Activated gamma-delta T cell treated with anti-CD3 and anti-CD28 coated beads, Interleukin-2, amount 50 U/mL, for 16 hours (primary cell): ENCODE results near the gene ZC3H12C.

Experiments used
- DNase-seq: peaks from one replicate; pipeline ENCODE4 v3.0.0-alpha.2; 2020; ENCODE audit warnings: low read depth

The ZC3H12C gene

DNA sequence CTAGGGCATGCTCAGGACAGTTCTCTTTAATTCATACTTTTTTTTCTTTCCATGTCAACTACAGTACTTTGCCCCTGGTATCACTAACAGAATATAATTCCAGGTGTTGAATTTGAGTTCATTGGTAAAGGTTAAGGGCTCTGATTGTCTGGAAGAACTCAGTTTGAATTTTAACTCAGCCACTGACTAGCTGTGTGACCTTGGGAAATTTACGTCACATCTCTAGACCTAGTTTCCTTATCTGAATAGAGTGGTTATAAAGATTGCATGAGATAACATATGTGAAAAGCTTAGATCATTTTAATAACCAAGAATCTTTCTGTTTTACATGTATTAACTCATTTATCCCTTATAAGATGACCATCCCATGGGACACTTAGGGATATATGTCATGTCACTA is 15.8 kb upstream of the ZC3H12C start:
- DNase-seq, result no peak

- DNase-seq, result no peak
These were observed 15.3 kb upstream of the ZC3H12C start for GRCh38 chr11:110077831-110078325.

GRCh38 chr11:110078923-110079544 is 14.2 kb upstream of the ZC3H12C start:
- no peak for DNase-seq

DNA sequence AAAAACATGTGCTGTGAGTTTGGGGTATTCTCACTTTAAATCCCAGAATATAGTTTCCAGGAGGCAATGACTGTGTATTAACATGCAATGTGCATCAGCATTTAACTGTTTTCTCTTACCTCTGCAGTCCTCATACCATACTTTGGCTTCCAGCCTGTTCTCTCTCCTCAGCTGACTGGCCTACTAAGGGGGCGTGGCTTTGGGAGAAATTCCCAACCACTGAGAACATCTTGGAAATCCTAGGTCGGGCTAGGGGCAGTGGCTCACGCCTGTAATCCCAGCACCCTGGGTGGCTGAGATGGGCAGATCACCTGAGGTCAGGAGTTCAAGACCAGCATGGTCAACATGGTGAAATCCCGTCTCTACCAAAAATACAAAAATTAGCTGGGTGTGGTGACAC is 13.5 kb upstream of the ZC3H12C start:
- DNase-seq, result no peak

GRCh38 chr11:110081462-110082376 is 11.5 kb upstream of the ZC3H12C start:
- DNase-seq, result no peak

DNA sequence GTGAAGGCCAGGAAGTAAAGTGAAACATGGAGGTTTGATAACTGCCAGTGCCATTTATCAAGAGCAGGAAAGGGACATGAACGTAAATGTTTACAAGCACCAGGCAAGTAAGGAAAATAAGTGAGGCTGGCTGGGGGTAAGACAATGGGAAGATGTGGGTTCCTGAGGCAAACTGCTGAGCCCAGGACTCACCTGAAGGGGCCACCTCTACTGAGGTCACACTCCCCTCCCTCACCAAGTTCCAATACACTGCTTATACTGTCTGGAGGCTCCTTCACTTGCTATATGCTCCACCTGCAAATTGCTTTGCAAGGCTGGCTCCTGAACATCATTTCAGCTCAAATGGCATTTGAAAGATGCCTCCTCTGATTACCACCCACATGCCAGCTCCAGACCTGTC is 10.3 kb upstream of the ZC3H12C start:
- no peak for DNase-seq

GRCh38 chr11:110085255-110085838 is 7.8 kb upstream of the ZC3H12C start:
- DNase-seq, result no peak

DNA sequence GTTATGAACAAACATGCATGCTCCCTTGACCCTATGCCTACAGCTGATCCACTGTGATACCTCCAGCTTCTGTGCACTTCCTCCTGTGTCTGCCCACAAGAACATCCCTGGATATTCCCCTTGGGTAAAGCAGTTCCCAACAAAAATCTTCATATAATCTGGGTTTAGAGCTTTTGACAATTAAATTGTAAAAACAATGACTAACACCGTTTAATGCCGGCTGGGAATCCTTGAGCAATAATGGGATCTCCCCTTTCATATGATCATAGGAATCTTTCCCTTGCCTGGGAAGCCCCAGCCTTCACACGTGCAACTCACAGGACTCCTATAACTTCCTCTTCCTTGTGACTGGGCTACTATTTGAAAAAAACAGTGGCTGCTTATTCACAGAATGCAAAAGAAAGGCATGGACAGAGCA is 6.3 kb upstream of the ZC3H12C start:
- no peak for DNase-seq

DNA sequence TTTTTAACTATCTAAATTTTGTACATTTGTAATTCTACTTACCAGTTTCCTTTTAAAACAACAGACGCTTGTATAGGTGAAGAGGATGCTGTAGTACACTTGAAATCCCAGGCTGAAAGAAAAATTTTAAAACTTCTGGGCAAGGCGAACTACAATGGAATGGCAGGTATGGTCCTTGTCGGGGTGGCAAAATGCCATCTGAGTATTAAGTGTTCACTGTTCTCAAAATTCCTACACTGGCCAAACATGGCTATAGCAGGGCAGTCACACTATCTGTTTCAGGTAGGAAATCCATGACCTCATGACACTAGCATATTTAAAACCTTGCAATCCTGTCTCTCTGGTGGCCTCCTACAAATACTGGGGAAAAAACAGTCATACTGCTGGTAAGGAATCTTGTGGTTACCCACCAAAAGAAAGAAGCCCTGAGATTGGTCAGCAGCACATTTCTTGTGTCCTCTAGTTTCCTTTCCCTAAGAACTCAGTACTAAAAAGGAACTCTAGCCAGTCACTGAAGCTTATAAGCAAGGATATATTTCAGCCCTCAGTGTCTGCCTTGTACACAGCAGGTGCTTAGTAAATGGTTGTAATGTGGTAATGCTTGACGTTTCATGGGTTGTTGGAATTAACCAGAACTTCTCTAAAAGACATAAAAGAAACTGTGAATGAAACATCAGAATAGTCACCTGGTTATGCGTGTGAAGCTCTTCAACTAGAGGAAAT is 5.2 kb upstream of the ZC3H12C start:
- no peak for DNase-seq

GRCh38 chr11:110088535-110089344 is 4.5 kb upstream of the ZC3H12C start:
- no peak for DNase-seq

DNA sequence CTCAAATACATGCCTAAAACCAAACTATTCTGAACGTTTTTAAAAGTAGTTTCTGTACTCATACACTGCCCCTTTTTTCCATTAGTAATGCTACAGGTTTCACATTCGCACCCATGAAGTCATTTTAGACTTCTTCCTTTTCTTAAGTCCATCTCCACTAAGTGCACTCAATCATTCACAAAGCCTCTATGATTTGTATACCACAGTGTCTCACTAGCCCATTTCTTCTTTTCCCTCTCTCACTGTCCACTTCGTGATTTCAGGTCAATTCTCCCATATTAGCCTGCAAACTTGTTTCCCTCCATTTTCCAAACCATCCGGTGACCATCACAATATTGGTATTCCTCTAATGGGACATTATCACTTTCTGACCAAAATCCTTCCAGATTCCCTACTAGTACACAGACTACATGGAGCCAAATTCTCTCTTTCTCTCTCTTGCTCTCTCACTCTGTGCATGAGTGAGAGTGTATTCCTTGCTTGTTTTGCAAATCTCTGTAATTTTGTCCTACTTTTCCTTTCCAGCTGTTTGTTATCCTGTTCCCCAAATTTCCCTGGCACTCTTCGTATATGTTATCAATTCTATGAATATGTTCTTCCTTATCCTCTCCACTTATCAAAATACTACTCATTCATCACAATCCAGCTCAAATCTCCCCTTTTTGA is 3.4 kb upstream of the ZC3H12C start:
- no peak for DNase-seq

- DNase-seq, result no peak
These were observed 2.6 kb upstream of the ZC3H12C start for GRCh38 chr11:110090466-110091026.

DNA sequence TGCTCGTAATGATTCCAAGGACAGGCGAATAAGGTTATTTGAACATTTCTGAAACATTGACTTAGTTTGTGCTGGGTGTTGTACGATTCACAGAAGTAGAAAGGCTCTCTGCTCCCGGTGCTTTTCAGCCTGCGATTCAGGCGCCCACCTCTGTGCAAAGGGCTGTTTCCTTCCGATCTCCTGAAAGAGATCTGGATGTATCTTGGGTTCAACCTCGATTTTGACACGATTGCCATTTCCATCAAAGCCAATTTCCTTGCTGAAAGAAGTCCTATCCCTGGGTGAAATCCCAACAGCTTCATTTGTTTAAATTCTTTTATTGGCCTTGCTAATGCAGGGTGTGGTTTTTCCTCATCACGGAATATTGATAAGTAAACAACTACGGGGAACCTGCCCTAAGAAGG is 1.1 kb upstream of the ZC3H12C start:
- no peak for DNase-seq

- DNase-seq, result no peak
These were observed 460 bp downstream of the ZC3H12C start for GRCh38 chr11:110093407-110094297.

- no peak for DNase-seq
These were observed 1.4 kb downstream of the ZC3H12C start for GRCh38 chr11:110094298-110095285.

DNA sequence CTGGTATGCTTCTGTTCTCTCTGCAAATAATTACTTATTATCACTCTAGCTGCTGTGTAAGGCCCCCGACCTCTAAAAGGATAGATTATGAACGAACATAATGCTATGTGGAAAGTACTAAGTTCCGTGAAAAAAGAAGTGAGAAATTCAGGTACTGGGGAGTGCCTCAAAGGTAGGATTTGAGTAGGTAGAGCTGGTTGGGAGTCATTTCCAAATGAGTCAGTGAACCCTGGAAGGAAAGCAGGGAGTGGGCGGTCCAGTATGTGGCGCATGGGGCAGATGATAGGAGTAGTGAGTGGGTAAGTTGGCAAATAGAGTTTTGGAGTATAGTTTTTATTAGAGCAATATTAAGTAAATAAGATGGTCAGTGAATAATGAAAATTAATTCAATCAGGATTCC is 2.4 kb downstream of the ZC3H12C start:
- DNase-seq, result no peak

GRCh38 chr11:110096496-110096895 is 3.3 kb downstream of the ZC3H12C start:
- DNase-seq, result no peak

DNA sequence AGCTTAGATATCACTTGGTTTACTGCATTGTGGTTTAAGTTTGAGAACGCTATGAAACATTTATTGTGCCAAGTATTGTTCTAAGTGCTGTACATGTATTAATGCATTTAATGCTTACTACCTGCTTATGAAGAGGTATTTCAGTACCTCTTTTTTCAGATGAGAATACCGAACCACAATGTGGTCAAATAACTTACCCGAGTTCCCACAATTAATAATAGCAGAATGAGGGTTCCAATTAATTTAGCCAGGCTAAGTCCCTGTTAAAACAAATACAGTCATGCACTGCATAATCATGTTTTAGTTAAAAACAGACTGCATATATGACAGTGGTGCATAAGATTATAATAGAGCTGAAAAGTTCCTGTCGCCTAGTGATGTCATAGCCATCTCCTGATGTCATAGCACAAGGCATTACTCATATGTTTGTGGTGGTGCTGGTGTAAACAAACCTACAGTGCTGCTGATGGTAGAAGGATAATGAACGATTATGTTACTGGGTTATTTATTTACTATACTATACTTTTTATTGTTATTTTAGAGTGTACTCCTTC is 4.3 kb downstream of the ZC3H12C start:
- DNase-seq, result no peak
